HG02973 (cell line): ENCODE data around the gene EIF4G3.
"Not testable (repeated sequence)": the region's sequence is repeated elsewhere in the genome, so short reads cannot be mapped to it uniquely, and the experiment has no call there.

Experiments
- ATAC-seq: cut with Tn5 transposase; IDR thresholded peaks from one replicate; pipeline ENCODE4 v1.9.1; 2021; ENCODE audit warnings: moderate library complexity; ENCODE audit not compliant: unreplicated experiment

The EIF4G3 gene, protein sequence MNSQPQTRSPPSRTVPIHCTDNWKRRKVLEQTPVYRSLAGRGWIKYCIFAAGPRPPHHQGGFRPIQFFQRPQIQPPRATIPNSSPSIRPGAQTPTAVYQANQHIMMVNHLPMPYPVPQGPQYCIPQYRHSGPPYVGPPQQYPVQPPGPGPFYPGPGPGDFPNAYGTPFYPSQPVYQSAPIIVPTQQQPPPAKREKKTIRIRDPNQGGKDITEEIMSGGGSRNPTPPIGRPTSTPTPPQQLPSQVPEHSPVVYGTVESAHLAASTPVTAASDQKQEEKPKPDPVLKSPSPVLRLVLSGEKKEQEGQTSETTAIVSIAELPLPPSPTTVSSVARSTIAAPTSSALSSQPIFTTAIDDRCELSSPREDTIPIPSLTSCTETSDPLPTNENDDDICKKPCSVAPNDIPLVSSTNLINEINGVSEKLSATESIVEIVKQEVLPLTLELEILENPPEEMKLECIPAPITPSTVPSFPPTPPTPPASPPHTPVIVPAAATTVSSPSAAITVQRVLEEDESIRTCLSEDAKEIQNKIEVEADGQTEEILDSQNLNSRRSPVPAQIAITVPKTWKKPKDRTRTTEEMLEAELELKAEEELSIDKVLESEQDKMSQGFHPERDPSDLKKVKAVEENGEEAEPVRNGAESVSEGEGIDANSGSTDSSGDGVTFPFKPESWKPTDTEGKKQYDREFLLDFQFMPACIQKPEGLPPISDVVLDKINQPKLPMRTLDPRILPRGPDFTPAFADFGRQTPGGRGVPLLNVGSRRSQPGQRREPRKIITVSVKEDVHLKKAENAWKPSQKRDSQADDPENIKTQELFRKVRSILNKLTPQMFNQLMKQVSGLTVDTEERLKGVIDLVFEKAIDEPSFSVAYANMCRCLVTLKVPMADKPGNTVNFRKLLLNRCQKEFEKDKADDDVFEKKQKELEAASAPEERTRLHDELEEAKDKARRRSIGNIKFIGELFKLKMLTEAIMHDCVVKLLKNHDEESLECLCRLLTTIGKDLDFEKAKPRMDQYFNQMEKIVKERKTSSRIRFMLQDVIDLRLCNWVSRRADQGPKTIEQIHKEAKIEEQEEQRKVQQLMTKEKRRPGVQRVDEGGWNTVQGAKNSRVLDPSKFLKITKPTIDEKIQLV (N-terminal part only)

GRCh38 chr1:21176586-21177555 lies at the start of gene EIF4G3:
Gene EIF4G3, minus strand, starts transcription at chr1:21176897. Its CDS starts 174,155 bp downstream, at chr1:21002742.
- ATAC-seq = peak; percentile 84

DNA sequence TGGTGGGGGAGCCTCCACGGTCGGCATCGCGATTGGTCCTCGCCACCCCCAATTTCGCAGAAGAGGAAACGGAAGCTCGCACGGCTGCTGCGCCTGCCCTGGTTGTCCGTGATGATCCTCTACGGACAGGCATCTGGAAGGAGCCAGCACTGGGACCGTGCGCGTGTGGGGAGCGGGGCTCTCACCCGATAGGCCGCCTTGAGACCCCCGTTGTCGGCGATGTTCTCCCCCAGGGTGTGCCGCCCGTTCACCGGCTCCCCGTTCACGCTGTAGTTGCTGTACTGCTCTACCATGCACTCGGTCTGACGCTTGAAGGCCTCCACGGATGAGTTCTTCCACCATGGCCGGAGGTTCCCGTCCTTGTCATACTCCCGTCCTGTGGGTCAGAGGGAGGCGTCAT lies 48.4 kb upstream of the EIF4G3 start:
- ATAC-seq = no peak

DNA sequence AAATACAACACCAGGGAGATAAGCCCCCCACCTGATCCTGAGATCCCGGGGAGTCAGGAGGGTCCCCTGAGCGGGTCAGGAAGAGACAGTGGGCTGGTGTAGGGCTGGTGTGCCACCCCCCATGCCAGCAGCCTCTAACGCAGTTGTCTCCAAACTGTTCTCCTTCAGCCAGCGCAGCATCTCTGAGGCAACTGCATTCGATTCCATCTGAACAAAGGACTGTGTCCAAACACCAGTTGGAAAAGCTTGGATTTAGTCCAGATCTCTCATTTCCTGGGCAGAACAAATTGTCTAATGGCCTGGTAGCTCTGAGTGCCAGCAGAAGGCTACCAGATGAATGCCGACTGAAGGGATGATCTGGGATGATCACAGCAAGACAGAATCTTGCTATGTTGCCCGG lies 44.1 kb upstream of the EIF4G3 start:
- no peak for ATAC-seq

DNA sequence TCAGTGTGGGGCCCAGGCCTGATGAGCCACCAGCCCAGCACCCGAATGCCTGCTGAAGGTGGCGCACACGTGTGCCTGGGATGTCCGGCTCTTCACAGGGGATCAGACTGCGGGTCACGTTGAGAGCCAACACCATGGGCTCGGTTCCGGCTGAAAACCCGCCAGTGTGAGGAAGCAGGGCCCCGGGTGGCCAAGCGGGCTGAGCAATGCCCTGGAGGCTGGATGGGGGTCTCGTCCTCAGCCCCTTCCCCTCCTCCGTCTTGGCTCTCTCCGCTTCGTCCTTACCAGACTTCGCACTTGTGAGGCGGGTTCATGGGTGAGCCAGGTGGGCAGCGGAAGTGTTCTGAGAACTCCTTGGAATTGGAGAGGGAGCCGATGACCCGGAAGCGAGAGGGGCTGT lies 43.0 kb upstream of the EIF4G3 start:
- no peak for ATAC-seq

DNA sequence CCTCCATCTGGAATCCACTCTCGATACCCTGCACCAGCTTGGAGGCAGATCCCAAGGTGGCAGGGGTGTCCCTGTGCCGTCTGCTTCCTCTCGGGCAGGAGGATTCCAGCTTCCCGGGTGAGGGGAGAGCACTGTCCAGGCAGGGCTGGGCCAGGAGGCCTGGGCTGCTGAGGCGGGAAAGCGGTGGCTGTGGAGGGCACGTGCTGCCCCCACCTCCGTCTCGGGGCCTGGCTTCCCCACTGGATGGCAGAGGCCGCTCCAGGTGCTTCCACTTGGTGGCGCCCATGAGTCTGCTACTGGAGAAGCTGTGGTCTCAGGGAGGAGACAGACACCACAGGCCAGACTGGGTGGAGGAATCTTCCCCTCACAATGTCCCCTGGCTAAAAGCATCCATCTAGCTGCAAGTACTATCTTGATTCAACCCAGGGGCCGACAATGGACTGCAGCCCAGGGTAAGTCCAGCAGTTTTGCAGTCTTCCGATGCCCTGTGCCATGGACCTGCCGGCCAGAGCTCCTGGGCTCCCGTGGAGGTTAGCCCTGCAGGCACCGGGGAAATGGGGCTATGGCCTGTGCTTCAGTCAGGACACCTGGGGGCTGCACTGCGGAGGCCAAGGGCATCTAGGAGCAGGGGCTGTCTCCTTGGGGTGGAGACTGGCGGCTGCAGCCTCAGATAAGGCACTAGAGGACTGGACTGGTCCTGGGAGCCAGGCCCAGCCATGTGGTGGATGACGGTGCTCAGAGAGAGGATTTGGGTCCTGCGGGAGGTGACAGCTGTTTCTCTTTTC lies 41.3 kb upstream of the EIF4G3 start:
- ATAC-seq = no peak

DNA sequence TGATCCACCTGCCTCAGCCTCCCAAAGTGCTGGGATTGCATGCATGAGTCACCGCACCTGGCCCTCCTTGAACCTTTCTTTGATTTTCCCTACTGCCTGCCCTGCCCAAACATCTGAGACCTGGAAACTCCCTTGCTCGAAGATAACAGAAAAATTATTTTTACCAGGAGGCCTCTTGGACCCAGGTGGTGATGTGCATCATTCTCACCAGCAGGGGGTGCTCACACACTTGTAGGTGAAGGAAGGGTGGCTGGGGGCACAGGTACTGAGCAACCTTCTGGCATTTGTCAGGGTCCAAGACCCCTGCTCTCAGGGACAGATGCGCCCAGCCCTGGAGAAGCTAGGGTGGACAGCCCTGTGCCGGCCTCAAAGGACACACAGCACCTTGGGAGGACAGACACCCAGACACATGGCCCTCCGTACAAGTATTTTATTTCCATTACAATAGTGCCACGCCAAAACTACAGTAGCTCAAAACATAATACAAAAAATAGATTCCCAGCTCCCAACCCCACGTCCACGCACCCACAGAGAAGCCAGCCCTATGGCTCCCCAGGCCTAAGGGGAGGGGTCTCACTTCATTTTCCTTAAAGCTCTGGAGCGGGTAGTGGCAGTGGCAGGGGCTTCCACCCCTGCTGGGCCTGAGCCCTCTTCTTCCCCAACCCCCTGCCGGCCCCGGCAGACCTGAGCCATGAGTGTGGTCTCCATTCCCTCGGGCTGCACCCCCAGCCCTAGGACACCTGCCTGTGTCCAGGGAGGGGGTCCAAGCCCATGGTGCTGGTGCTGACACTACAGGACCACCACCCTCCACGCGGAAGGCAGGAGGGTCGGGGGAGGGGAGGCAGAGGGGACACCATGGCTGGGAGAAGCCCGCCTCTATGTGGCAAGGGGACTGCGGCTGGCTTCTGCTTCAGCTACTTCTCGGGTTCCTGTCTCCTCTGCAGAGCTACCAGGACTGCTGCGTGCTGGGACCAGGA lies 40.4 kb upstream of the EIF4G3 start:
- no peak for ATAC-seq

GRCh38 chr1:21212126-21212525 lies 35.4 kb upstream of the EIF4G3 start:
- ATAC-seq = no peak

GRCh38 chr1:21208137-21208700 lies 31.5 kb upstream of the EIF4G3 start:
- ATAC-seq = not testable (repeated sequence)

GRCh38 chr1:21206117-21206516 lies 29.4 kb upstream of the EIF4G3 start:
- ATAC-seq = no peak

DNA sequence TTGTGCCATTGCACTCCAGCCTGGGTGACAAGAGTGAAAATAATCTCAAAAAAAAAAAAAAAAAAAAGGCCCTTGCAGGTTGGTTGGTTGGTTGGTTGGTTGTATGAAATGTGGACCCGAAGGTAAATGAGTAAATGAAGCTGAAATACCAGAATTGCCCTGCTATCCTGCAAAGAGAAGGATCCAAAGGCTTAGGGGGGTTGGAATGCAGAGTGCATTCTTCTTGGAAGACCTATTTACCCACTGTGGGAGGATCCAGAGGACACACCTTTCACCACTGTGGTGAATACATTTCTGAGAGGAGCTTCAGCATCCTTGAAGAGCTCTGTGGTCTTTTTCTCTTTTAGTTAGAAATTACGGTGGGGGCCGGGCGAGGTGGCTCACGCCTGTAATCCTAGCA lies 28.7 kb upstream of the EIF4G3 start:
- no peak for ATAC-seq

- ATAC-seq = no peak
Observed at GRCh38 chr1:21201650-21202049, 25.0 kb upstream of the EIF4G3 start.

- ATAC-seq = not testable (repeated sequence)
Observed at GRCh38 chr1:21201238-21201637, 24.5 kb upstream of the EIF4G3 start.

DNA sequence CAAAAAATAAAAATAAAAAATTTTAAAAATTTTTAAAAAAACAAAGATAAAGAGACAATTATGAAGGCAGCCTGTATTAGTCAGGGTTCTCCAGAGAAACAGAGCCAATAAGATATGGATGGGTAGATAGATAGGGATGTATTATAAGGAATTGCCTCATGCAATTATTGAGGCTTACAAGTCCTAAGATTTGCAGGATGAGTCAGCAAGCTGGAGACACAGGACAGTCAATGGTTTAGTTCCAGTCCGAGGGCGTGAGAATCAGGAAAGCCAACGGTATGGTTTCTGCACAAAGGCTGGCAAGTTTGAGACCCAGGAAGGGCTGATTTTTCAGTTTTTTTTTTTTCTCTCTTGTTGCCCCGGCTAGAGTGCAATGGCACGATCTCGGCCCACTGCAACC lies 24.1 kb upstream of the EIF4G3 start:
- no peak for ATAC-seq

DNA sequence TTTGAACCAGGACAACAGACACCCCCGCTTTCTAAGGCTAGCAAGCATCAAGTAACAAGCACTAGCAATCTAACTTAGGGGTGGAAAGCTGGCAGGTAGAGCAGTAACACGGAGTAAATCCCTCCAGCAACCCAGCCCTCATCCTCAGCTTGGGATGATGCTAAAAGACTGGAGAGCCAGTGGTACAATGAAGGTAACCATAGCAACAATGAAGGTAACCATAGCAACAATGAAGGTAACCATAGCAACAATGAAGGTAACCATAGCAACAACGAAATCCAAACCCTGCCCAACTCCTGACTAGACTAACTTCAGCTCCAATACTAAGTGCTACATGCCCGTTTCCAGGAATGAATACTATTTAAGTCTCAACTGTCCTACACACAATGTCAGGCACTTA lies 22.2 kb upstream of the EIF4G3 start:
- no peak for ATAC-seq

GRCh38 chr1:21192871-21193270 lies 16.2 kb upstream of the EIF4G3 start:
- no peak for ATAC-seq

GRCh38 chr1:21192284-21192683 lies 15.6 kb upstream of the EIF4G3 start:
- ATAC-seq = no peak

DNA sequence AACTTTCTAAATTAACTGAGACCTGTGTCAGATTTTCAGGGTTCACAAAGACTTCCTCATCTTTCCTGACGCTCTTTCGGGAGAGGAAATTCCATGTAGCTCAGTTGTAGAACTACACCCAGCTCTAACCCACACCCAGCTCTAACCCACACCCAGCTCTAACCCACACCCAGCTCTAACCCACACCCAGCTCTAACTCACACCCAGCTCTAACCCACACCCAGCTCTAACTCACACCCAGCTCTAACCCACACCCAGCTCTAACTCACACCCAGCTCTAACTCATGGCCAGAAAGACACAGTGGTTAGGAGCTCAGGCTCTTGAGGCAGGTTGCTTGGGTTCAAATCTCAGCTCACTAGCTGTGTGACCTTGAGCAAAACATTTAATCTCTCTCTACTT lies 14.1 kb upstream of the EIF4G3 start:
- ATAC-seq = not testable (repeated sequence)

GRCh38 chr1:21189906-21190500 lies 13.3 kb upstream of the EIF4G3 start:
- no peak for ATAC-seq
